RCC 7860 (cell line): ENCODE data around the gene TNS2.

Source experiments
- DNase-seq: peaks from one replicate; pipeline ENCODE4 v3.0.0-alpha.2; 2015; ENCODE audit warnings: low spot score
- FAIRE-seq: peaks from 2 replicates; lab custom pipeline; 2012; peaks lifted over from hg19 to GRCh38; lab: Jason Lieb, UNC

The TNS2 gene

GRCh38 chr12:53055471-53056266, 5.8 kb downstream of the TNS2 start:
- no peak for FAIRE-seq
- DNase-seq, result no peak

- DNase-seq (no peak), FAIRE-seq (no peak)
Measured at GRCh38 chr12:53056296-53056695, 6.4 kb downstream of the TNS2 start.

- DNase-seq, result no peak
- FAIRE-seq, result no peak
Measured at GRCh38 chr12:53056901-53057300, 7.0 kb downstream of the TNS2 start.

DNA sequence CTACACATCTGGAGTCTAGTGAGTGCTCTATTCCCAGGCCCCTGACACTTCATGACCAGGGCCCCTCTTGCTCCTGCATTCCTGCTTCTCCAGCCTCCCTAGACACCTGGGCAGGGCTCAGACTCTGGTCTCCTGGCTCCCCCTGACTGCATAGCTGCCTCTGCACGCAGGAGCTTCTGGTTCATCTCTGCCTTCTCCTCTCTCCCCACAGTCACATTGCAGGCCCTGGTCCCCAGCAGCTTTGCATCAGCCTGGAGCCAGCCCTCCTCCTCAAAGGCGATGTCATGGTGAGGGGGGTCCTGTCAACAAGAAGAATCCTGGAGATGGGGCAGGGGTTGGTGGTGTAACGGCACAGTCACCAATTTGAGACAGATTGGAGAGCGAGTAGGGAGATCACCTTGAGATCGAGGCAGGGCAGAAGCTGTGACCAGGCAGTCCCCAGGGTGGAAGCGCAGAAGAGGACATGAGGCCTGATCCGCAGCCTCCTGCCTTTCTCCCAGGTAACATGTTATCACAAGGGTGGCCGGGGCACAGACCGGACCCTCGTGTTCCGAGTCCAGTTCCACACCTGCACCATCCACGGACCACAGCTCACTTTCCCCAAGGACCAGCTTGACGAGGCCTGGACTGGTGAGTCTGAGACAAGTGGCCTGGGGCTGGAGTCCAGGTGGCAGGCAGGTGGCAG, 8.1 kb downstream of the TNS2 start:
- FAIRE-seq, result no peak
- DNase-seq, result no peak

DNA sequence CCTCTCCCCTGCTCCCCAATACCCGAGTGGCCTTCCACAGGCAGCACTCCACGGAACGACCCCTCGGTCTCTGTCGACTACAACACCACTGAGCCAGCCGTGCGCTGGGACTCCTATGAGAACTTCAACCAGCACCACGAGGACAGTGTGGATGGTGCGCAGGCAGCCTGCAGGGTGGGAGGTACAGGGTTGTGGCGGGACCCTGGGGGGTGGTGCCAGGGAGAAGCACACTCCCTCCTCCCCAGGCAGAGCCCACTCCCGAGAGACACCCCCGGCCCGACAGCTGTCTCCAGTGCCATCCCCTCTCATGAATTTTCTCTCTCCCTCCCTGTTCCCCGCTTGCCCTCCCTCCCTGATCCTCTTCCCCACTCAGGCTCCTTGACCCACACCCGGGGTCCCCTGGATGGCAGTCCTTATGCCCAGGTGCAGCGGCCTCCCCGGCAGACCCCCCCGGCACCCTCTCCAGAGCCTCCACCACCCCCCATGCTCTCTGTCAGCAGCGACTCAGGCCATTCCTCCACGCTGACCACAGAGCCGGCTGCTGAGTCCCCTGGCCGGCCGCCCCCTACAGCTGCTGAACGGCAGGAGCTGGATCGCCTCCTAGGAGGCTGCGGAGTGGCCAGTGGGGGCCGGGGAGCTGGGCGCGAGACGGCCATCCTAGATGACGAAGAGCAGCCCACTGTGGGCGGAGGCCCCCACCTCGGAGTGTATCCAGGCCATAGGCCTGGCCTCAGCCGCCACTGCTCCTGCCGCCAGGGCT, 9.0 kb downstream of the TNS2 start:
- no peak for FAIRE-seq
- DNase-seq, result no peak

GRCh38 chr12:53059434-53060063, 9.7 kb downstream of the TNS2 start:
- FAIRE-seq, result no peak
- DNase-seq, result no peak

DNA sequence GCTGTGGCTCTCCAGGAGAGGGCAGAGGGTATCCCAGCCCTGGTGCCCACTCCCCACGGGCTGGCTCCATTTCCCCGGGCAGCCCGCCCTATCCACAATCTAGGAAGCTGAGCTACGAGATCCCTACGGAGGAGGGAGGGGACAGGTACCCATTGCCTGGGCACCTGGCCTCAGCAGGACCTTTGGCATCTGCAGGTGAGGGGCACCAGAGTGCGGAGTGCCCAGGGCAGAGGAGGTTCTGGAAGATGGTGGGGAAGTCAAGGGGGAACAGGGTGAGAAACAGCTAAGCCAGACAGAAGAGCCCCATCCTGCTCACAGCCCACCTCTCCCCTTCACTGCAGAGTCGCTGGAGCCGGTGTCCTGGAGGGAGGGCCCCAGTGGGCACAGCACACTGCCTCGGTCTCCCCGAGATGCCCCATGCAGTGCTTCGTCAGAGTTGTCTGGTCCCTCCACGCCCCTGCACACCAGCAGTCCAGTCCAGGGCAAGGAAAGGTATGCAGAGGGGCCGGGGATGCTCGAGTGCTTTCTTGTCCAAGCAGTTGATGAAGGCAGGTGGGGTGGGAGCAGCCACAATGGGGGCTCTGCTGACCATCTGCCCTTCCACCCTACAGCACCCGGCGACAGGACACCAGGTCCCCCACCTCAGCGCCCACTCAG, 10.3 kb downstream of the TNS2 start:
- FAIRE-seq, result no peak
- no peak for DNase-seq

GRCh38 chr12:53060721-53061276, 10.9 kb downstream of the TNS2 start:
- FAIRE-seq (no peak), DNase-seq (no peak)

- DNase-seq, result no peak
- no peak for FAIRE-seq
Measured at GRCh38 chr12:53061404-53062010, 11.6 kb downstream of the TNS2 start.

DNA sequence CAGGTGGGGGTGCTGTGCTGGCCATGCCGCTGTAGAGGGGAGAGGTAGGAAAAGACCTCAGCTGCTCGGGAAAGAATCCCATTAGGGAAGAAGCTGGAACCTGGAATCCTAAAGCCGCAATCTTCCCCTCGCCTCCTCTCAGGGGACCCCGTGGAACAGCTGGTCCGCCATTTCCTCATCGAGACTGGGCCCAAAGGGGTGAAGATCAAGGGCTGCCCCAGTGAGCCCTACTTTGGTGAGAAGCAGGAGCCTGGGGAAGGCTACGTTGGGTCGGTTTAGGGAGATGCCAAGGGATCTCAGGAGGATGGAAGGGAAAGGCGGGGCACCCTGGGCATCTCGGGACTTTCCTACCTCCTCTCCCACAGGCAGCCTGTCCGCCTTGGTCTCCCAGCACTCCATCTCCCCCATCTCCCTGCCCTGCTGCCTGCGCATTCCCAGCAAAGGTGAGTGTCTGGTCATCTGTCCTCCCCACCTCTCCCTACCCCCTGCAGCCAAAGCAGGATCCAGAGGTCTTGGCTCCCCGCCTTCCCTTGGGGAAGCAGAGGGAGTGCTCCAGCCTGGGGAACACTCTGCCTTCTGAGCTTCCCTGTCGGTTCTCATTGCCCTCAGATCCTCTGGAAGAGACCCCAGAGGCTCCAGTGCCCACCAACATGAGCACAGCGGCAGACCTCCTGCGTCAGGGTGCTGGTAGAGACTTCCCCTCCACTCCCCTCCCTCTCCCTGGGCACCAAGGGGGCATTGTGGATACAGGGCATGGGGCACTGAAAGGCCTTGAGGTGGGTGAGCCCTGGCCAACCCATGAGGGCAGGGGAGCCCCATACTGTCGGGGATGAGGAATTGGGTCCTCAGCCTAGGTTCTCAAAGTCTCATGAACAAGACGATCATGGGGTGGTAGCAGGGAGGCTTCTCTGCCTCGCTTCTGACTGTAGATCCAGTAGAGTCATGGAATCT, 12.4 kb downstream of the TNS2 start:
- FAIRE-seq, result no peak
- no peak for DNase-seq

- DNase-seq (no peak), FAIRE-seq (no peak)
Measured at GRCh38 chr12:53062977-53063707, 13.3 kb downstream of the TNS2 start.

DNA sequence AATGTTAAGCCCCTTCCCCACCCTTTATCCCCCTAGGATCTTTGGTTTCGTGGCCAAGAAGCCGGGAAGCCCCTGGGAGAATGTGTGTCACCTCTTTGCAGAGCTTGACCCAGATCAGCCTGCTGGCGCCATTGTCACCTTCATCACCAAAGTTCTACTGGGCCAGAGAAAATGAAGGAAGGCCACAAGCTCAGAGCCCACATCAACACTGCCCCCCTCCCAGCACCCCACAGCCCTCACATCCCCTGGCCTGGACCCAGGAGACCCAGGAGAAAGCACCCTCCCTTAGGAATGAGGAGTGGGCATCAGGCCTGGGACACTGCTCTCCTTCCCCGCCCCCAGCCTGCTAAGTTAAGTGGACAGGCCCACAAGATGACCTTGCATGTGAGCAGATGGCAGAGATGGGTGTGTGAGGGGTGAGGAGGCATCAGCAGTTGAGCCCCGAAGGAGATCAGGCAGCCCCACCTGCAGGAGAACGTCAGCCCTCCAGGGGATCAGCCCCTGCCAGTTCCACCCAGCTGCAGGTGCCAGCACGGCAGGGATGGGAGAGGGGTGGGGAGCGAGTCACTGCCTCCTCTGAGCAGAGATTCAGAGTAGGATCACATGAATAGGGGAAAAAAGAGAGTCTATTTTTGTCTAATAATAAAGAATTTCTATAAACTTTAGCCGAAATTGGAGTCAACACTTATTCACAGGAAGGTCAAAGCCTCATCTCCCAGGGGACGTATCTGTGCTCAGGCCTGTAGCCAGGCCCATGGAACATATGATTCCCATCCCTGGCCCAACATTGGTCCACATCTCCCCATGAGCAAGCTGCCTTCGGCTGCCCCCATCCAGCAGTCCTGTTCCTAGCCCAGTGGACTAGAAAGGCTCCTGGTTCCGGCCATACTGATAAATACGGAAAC, 14.1 kb downstream of the TNS2 start:
- FAIRE-seq, result no peak
- no peak for DNase-seq

GRCh38 chr12:53064613-53065436, 15.0 kb downstream of the TNS2 start:
- DNase-seq (no peak), FAIRE-seq (no peak)

DNA sequence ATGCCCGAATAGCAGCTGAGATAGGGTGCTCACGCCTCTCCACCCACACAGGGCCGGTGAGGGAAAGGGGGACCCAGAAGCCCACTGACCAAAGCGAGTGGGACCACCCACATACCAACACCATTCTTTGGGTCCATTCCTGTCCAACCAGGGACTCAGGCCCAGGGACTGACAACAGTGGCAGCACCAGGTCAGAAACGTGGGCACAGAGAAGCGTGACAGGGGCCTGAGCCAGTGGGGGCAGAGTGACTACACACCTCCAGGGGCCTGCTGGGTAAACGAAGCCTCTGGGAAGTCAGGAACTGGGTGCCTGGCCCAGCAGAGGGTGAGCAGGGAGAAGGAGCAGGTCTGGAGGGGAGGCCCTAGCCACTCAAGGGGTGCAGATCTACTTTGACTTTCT, 15.6 kb downstream of the TNS2 start:
- DNase-seq (no peak), FAIRE-seq (no peak)

DNA sequence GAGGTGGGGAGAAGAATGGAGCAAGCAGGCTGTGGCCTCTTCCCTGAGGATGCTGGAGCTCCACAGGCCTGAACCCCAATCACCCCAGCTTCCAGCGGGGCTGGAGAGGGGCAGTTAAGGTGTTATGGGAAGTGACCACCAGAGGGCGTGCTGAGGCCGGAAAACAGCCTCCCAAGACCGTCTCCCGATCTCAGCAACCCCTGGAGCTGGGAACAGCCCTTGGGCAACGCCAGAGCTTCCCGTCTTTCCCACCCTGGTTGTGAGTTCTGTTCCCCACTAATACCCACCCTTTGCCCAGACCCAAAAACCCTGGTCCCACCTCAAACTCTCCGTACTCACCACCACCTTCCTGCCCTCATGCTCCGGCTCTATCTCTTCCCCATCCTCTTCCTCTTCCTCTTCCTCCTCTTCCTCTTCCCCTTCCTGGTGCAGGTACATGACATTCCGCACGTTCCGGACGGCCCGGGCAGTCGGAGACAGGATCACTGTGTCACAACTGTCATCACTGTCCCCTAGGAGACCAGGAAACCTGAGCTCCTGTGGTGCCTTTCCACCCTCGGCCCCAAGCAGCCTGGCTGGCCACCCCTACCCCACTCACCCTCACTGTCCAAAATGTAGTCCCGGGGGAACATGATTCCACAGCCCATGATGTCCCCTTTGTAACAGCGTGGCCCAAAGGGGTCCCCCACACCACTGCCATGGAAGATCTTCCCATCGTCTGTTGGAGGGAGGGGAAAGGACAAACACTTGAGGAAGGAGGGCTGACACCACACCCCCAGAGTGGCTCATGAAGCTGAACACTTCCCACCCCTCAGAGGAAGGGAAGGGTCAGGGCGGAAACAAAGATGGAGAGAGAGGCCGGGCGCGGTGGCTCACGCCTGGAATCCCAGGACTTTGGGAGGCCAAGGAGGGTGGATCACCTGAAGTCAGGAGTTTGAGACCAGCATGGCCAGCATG, 16.4 kb downstream of the TNS2 start:
- no peak for FAIRE-seq
- DNase-seq, result peak; percentile 57
